Globus pallidus (tissue), 1 donor: ENCODE results near the gene NOX3.
"Not testable (repeated sequence)": the region's sequence is repeated elsewhere in the genome, so short reads cannot be mapped to it uniquely, and the experiment has no call there.

Experiments used
- DNase-seq: peaks from one replicate; pipeline ENCODE4 v3.0.0-alpha.2; 2015; ENCODE audit warnings: low spot score

The NOX3 gene

GRCh38 chr6:155371230-155371629 is 84.4 kb downstream of the NOX3 start:
- no peak for DNase-seq

- no peak for DNase-seq
Observed at GRCh38 chr6:155366325-155366724, 89.3 kb downstream of the NOX3 start.

DNA sequence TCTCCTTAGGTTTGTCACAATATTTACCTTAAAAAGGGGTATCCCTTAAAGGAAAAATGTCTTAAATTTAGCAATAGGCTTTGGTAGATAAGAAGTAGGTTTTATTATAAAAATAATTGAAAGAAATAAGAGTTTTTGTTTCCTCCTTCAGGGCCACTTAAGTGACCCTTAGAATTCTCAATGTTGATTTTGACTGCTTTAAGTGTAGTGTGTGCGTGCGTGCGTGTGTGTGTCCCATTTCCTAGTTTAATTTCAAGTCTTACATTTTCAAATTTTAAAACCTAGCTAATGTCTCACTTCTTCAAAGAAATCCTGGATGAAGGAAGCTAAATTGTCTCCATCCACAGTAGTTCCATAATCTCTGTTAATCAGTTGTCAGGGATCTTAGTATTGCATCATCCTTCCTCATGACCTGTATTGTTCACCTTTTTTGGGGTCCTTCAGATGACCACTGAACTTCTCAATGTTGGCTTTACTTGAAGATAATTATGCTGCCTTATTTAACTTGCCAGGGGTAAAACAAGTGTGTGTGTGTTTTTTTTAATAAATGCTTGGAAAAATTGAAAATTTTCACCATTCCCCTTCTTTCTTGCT is 90.7 kb downstream of the NOX3 start:
- no peak for DNase-seq

GRCh38 chr6:155364021-155364420 is 91.6 kb downstream of the NOX3 start:
- not testable (repeated sequence) for DNase-seq

DNA sequence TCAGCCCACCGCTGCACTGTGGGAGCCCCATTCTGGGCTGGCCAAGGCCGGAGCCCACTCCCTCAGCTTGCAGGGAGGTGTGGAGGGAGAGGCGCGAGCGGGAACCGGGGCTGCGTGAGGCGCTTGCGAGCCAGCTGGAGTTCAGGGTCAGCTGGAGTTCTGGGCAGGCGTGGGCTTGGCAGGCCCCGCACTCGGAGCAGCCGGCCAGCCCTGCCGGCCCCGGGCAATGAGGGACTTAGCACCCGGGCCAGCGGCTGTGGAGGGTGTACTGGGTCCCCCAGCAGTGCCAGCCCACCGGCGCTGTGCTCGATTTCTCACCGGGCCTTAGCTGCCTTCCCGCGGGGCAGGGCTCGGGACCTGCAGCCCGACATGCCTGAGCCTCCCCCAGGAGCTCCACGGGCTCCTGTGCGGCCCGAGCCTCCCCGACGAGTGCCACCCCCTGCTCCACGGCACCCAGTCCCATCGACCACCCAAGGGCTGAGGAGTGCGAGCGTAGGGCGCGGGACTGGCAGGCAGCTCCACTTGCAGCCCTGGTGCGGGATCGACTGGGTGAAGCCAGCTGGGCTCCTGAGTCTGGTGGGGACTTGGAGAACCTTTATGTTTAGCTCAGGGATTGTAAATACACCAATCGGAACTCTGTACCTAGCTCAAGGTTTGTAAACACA is 92.5 kb downstream of the NOX3 start:
- not testable (repeated sequence) for DNase-seq

DNA sequence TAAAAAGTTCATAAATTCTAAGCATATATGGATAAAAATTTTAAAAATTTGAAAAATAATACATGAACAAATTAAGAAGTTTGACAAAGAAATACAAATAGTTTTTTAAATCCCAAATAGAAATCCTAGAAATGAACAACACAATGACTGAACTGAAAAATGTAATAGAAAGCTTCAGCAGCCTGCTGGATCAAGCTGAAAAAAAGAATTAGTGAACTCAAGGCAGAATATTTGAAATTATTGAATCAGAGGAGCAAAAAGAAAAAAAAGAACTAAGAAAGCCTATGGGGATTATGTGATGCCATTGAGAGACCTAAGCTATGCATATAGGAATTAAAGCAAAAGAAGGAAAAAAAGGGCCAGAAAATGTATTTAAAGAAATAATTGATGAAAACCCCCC is 101.5 kb downstream of the NOX3 start:
- DNase-seq, result no peak

- no peak for DNase-seq
Observed at GRCh38 chr6:155352811-155353210, 102.8 kb downstream of the NOX3 start.

- no peak for DNase-seq
Observed at GRCh38 chr6:155352130-155352420, 103.6 kb downstream of the NOX3 start.

DNA sequence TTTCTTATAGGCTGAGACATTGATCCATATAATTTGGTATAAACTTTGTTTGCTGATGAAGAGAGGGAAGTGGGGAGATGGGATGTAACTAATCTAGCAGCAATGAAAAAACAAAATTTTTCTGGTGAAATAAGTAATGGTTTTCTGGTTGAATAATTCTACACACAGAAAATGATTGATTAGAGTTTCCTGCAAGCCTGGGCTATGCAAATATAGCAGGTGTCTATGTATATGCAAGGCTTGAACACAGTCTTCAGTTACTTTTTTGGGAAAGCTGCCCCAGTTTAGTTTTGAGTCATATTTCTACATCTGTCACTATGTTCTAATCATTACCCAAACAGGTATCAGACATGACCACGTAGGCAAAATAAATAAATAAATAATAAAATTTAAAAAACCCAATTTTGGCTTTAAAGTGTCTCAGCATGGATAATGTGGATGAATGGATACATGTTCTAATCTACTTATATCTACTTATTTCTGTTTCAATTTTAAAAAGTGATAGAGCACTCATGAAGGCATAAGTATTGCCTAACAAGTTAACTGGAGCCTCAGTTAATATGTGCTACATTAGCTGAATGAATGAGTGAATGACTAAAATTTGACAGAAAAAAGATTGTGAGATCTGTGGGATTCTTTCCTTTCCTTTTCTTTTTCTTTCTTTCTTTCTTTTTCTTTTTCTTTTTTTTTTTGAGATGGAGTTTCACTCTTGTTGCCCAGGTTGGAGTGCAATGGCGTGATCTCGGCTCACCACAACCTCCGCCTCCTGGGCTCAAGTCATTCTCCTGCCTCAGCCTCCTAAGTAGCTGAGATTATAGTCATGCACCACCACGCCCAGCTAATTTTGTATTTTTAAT is 104.1 kb downstream of the NOX3 start:
- no peak for DNase-seq

GRCh38 chr6:155349956-155350355 is 105.7 kb downstream of the NOX3 start:
- no peak for DNase-seq

GRCh38 chr6:155349129-155349528 is 106.5 kb downstream of the NOX3 start:
- no peak for DNase-seq

DNA sequence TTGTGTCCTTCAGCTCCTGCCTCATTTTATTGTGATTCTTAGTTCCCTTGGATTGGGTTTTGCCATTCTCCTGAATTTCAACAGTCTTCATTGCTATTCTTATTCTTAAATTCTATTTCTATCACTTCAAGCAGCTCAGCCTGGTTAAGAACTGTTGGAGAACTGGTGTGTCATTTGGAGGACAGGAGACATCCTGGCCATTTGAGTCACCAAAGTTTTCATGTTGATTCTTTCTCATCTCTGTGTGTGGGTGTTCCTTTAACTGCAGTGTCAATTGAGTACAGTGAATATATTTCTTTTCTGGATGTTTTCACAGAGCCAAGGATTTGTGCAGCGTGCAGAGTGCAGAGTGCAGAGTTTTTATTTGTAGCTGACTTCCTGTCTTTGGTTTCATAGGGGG is 107.8 kb downstream of the NOX3 start:
- no peak for DNase-seq

DNA sequence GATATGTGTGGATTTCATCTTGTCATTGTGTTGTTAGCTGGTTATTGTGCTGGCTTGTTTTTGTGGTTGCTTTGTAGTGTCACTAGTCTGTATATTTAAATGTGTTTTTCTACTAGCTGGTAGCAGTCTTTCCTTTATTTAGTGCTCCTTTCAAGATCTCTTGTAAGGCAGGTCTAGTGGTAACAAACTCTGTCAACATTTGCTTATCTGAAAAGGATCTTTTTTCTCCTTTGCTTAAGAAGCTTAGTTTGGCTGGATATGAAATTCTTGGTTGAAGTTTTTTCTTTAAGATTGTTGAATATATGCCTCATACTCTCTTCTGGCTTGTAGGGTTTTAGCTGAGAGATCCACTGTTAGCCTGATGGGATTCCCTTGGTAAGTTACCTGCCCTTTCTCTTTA is 108.7 kb downstream of the NOX3 start:
- no peak for DNase-seq
